Activated CD4-positive, alpha-beta T cell treated with anti-CD3 and anti-CD28 coated beads for 1 hour (primary cell): ENCODE measurements around the gene LRRC51.

Source experiments
- DNase-seq: peaks from one replicate; pipeline ENCODE4 v3.0.0-alpha.2; 2020

LRRC51 gene

DNA sequence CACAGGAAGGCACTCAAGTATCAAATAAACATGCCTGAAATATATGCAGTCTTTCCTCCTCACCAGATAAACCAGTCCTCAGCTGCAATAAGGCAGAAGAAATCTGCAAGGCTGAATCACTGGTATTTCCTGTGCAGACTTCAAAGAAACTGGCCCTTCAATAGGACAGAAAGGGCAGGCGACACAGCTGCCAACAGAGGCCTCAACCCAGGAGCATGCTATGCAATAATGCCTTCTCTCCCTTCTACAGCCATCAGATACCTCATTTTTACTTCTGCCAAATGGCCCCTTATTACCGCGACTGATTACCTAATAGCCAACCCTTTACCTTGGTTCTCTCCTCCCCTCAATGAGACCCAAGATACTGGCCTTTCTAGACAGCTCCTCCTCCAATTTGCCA is 8.3 kb upstream of the LRRC51 start:
- DNase-seq: no peak

DNA sequence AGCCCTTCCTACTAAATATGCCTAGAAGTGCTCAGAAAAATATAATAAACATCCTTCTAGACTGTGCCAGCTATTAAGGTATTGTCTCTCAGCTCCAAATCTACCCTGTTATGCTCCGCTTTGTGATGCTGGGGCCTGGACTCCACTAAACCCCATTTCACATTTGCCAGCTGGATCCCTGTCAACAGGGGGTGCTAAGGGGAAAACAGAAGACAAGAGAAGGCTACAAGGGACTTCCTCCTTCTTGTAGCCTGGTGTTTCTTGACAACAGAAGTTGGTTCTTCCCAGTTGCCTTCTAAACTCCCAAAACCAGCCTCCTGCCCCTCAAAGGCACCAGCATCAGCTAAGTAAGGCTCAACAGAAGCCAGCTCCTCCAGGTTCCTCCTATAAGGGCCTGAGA is 5.5 kb upstream of the LRRC51 start:
- DNase-seq: no peak

DNA sequence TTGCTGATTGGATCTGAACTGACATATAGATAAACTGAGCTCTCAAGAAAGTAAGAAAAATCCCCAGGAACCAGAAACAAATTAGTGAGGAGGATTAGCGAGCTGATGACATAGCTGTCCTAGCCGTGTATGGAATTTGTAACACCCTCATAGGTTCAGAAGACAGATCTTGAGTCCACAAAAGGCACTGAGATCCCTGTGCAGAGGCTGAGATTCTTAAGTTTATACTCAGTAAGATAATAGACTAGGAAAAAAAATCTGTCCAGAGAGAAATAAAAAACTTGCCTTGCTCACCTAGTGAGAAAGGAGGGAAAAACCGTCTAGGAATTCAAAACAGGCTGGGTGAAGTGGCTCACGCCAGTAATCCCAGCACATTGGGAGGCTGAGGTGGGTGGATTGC is 4.9 kb upstream of the LRRC51 start:
- DNase-seq: no peak

GRCh38 chr11:72078477-72078876 is 2.2 kb upstream of the LRRC51 start:
- DNase-seq: no peak

DNA sequence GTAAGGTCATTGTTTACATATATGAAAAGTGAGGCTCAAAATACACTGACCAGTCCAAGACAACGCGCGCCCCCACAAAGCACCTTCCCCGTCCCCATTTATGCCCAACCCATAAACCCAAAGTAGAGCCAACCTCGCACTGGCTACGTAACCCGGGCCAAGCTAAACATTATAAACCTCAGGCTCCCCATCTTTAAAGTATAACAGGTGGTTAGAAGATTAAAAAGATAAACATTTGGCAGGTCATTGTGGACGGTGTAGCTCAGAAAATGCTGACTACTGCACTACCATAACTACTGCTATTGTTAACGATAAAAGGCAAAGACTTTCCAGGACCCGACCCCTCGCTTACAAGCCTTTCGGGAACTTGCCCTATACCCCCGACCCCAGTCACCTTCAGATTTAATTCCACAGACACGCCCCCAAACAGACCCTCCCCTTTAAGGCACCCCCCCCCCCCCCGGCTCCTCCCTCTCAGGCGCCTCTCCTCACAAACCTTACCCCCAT is 778 bp upstream of the LRRC51 start:
- DNase-seq: no peak

DNA sequence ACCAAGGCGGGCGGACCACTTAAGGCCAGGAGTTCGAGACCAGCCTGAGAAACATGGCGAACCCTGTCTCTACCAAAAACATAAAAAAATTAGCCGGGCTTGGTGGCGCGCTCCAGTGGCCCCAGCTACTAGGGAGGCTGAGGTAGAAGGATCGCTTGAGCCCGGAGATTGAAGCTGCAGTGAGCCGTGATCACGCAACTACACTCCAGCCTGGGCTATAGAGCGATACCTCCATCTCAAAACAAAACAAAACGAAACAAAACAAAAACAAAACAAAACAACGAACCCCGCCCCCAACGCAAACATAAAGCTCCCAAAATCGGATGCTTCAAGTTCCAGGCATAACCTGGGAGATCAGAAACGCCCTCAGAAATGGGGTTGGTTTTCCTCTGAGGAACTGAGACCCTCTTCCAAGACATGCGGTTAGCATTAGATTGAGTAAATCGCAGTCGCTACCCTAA is 564 bp downstream of the LRRC51 start:
- no peak for DNase-seq

DNA sequence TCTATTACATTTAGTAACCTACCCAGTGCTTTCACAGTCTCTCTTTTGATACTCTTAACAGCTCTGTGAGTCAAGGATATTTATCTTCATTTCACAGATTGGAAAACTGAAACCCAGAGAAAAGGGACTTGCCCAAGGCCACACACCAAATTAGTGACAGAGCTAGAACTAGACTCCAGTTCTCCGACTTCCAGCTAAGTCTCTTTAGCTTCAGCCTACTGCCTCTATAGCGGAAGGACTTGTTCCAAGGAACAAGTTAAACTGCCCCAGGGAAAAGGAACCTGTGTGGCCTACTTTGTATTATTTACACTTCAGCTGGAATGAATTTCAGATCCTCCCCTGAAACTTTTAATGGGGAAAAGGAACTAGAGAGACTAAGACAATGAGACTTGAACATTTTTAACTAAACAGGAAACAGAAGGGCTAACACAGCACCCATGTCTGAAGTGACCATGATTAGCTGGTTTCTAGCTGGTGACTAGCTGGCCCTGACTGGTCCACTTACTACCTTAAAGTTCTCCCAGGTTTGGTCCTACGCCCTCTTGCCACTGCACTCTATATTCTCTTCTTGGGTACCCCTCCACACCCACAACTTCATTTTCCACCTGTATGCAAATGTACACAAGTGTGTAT is 1.3 kb downstream of the LRRC51 start:
- DNase-seq: no peak

- DNase-seq: no peak
Measured at GRCh38 chr11:72083414-72083813, 2.8 kb downstream of the LRRC51 start.

GRCh38 chr11:72084076-72084475 is 3.4 kb downstream of the LRRC51 start:
- DNase-seq: no peak

- DNase-seq: no peak
Measured at GRCh38 chr11:72084965-72085364, 4.3 kb downstream of the LRRC51 start.

DNA sequence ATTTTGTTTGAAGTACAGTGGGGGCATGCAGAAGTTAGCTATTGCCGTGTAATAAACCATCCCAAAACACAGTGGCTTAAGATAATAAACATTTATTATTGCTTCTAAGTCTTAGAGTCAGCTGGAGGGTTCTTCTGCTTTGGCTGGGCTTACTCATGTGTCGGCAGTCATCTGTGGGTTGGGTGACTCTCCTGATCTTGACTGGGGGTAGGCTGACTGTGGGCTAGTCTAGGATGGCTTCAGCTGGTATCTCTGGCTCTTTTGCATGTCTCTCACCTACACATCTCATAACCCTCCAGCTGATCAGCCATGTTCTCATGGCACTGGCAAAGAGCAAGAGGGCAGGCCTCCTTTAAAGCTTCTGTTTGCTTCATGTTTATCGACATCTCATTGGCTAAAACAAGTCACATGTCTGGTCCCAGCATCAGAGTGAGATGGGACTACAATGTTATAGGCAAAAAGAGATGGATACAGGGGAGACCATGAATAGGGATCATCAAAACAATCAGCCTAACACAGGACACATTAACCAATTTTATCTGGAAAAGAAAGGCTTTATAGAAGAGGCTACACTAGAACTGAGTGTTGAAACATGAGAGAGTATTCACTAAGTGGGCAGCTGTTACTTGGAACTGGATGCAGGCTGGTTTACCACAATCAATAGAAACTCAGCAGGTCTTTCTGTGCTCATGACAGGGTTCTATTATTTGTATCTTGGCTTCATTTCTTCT is 5.1 kb downstream of the LRRC51 start:
- DNase-seq: no peak

DNA sequence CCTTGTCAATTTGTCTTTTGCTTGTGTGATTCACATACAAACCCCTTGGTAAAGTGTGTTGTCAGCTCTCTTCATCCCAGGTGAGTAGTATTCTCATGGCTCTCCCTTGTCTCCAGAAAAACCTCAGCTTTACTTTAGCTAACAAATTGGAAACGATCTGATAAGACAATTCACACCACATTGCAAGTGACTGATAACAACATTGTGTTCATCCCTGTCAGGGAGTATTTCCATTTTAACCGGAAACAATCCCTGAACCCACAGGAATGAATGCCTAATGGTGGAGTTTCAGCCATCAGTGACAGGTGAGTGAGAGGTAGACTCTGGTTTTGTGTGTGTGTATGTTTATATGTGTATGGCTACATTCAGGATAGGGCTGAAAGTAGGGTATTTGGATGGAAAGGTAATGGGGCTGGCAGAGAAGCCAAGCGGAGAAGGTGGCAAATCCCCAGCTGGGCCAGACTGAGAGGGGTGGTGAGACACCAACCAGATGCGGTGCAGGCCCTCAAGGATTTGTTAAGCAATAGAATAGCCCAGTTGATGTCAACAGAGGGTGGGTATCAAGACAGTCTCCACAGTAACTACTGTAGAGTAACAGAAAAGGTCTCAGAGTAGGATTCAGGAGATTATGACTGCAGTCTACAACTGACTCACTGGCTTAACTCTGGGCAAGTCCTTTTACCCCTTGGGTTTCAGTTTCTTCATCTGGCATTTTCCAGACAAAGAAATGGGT is 7.6 kb downstream of the LRRC51 start:
- no peak for DNase-seq

- peak; percentile 57 for DNase-seq
Measured at GRCh38 chr11:72091292-72091691, 10.6 kb downstream of the LRRC51 start.

DNA sequence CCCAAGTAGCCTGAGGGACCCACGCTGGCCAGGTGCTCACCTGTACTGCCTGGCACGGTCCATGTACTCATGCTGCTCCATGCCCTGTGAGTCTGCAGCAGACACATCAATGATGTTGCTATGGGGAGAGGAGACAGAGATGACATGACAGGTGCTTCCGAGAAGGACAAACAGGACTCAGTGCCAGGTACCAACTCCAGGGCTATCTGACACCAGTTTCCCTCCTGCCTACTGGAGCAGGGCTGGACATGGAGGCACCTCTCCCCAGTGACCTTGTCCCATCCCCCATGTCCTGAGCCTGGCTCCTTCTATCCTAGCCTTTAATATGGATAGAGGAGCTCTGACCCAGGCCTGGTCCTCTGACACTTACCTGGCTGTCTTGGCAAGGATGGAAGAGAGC is 18.1 kb downstream of the LRRC51 start:
- no peak for DNase-seq

- DNase-seq: no peak
Measured at GRCh38 chr11:72100009-72100408, 19.4 kb downstream of the LRRC51 start.

DNA sequence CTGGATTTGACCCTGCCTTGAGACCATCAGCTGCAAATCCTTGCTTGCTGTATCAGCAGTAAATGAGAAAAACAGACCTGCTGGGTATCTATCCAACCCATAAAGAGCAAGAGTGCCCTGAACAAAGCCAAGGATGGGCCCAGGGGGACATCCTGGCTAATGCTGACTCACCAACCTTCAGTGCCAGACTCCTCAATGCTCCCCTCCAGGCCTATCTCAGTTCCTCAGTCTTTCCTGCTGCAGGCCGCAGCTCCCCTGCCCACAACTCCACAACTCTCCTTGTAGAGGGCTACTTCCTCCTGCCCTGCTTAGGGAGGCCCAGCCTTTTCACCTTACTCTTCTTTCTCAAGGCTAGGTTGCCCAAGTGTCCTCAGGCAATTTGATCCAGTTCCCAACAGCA is 19.8 kb downstream of the LRRC51 start:
- no peak for DNase-seq

- no peak for DNase-seq
Measured at GRCh38 chr11:72102162-72102561, 21.5 kb downstream of the LRRC51 start.

- DNase-seq: no peak
Measured at GRCh38 chr11:72102631-72102945, 21.9 kb downstream of the LRRC51 start.

DNA sequence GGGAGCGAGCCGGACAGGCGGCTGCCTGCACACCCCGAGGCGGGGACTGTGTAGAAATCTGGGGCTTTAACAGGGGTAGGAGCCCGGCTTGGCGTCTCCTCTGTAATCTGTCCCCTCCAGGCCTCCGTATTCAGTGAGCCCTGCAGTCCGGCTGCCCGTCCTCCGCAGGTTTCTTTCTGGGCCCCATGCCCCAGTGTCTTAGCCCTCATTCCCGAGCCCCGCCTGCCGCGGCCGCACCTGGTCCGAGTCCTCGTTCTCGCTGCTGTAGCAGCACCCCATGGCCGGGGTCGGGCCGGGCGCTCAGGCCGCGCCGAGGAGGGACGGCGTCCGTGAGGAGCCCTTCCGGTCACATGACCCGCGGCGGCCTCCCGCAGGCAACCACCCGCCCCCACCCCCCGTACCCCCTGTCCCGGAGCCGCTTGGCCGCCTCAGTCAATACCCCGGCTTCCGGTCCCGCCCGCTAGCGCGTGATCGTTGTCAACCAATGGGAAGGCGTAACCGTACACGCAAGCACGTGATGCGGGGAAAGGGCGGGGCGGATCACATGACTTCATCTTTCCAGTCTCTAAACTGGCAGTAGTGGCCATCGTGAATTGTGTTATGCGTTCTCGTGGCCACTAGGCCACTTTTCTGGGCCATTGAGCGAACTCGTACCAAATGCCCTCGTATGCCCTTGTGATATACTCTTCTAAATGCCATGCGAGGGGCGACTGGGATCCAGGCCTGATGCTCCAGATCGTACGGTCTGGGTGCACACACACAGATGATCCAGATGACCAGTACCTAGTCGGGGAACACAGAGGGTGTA is 22.5 kb downstream of the LRRC51 start, which contains the start of gene LAMTOR1:
TSS of gene LAMTOR1 (minus strand) at position 352 of the 808 bp plus-strand sequence. CDS start at position 279, 73 bp downstream.
- DNase-seq: peak; percentile 96

GRCh38 chr11:72103754-72104167 is 23.1 kb downstream of the LRRC51 start:
- DNase-seq: no peak

- DNase-seq: no peak
Measured at GRCh38 chr11:72105888-72106287, 25.2 kb downstream of the LRRC51 start, which contains the start of gene TOMT. Gene TOMT (plus strand): TSS chr11:72105924. CDS start chr11:72105952, 28 bp downstream.

- no peak for DNase-seq
Measured at GRCh38 chr11:72111300-72112142, 30.9 kb downstream of the LRRC51 start.
